Measurements from ENCODE around the gene LEPROT.

GRCh38 chr1:65388908-65389695, 31.4 kb upstream of the LEPROT start:
- TF ChIP-seq, protein P1, sequence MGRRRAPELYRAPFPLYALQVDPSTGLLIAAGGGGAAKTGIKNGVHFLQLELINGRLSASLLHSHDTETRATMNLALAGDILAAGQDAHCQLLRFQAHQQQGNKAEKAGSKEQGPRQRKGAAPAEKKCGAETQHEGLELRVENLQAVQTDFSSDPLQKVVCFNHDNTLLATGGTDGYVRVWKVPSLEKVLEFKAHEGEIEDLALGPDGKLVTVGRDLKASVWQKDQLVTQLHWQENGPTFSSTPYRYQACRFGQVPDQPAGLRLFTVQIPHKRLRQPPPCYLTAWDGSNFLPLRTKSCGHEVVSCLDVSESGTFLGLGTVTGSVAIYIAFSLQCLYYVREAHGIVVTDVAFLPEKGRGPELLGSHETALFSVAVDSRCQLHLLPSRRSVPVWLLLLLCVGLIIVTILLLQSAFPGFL (CRISPR knock-in tag; IDR thresholded peaks at IDR 0.05; ENCODE audit: borderline replicate concordance) = no peak
- TF ChIP-seq, protein P2, sequence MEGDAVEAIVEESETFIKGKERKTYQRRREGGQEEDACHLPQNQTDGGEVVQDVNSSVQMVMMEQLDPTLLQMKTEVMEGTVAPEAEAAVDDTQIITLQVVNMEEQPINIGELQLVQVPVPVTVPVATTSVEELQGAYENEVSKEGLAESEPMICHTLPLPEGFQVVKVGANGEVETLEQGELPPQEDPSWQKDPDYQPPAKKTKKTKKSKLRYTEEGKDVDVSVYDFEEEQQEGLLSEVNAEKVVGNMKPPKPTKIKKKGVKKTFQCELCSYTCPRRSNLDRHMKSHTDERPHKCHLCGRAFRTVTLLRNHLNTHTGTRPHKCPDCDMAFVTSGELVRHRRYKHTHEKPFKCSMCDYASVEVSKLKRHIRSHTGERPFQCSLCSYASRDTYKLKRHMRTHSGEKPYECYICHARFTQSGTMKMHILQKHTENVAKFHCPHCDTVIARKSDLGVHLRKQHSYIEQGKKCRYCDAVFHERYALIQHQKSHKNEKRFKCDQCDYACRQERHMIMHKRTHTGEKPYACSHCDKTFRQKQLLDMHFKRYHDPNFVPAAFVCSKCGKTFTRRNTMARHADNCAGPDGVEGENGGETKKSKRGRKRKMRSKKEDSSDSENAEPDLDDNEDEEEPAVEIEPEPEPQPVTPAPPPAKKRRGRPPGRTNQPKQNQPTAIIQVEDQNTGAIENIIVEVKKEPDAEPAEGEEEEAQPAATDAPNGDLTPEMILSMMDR (IDR thresholded peaks at IDR 0.05) = no peak
